ENCODE results near the gene ARHGAP26.

ARHGAP26 gene

GRCh38 chr5:142785206-142785605 is 15.0 kb downstream of the ARHGAP26 start:
- DNase-seq, result no peak

- no peak for DNase-seq
Observed at GRCh38 chr5:142789206-142789605, 19.0 kb downstream of the ARHGAP26 start.

- no peak for DNase-seq
Observed at GRCh38 chr5:142792012-142792864, 22.1 kb downstream of the ARHGAP26 start.

DNA sequence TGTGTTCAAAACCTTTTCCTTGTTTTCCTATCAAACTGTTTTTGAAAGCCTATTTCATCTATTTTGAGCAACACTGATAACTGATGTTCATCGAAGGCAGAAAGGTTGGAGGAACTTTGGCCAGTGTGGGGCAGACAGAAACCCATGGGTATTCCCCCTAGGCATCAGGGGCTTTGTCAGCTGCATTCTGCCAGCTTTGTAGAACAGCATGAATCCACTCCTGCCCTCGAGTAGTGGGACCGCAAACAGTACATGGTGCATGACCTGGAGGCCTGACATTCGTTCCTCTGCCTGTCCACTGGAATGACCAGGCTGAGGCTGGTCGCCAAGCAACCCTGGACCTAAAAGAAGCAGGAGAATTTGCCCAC is 22.7 kb downstream of the ARHGAP26 start:
- no peak for DNase-seq

DNA sequence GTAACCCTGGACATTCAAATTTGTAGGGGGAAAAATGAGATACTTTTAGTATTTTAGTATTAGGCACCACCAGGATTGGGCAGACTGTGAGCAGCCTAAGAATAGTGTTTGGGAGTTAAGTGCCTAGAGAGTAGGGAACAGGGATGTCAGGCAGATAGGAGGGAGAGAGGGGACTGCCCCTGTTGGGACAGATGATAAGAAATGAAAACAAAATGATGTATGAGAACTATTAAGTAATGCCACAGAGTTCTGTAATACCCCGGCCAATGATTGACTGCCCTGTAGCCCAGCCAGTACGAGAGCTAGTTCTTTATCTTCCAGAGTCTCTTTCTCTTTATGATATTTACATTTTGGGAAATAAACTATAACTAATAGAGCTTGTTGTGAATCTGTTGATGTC is 24.4 kb downstream of the ARHGAP26 start:
- DNase-seq, result no peak

DNA sequence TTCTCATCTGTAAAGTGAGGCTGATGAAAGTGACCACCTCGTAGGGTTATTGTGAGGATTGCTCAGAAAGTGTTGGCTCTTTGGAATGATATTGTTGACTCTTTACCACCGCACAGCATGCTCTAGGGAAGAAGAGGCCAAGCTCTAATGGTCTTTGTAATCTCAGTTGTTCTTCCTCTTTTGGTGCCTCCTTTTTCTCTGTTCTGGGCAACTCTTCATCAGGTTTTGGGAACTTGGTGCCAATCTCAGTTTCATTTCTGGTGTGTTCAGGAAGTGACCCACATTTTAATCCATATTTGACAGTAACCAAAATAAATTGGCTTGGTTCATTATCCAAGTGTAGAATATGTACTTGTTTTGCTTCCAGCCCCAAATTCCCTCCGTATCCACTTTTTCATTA is 25.1 kb downstream of the ARHGAP26 start:
- no peak for DNase-seq

GRCh38 chr5:142796492-142797109 is 26.4 kb downstream of the ARHGAP26 start:
- no peak for DNase-seq

DNA sequence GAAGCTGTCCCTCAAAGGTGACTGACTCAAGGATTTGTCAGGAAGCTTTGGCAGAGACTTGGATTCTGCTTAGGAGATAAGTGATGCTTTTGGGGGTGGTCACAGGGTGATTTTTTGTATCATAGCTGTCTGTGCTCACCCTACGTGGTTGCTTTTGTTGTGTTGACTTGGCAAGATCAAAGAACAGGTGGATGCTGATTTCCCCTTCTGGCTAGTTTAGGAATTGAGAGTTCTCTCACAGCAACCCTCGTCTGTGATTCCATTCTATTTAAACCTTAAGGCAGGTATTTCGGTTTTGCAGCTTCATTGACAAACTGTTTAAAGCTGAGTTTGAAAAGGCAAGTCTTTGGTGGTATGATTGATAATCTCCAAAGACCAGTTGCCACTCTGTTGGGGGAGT is 27.2 kb downstream of the ARHGAP26 start:
- no peak for DNase-seq

GRCh38 chr5:142798099-142798770 is 28.1 kb downstream of the ARHGAP26 start:
- no peak for DNase-seq

DNA sequence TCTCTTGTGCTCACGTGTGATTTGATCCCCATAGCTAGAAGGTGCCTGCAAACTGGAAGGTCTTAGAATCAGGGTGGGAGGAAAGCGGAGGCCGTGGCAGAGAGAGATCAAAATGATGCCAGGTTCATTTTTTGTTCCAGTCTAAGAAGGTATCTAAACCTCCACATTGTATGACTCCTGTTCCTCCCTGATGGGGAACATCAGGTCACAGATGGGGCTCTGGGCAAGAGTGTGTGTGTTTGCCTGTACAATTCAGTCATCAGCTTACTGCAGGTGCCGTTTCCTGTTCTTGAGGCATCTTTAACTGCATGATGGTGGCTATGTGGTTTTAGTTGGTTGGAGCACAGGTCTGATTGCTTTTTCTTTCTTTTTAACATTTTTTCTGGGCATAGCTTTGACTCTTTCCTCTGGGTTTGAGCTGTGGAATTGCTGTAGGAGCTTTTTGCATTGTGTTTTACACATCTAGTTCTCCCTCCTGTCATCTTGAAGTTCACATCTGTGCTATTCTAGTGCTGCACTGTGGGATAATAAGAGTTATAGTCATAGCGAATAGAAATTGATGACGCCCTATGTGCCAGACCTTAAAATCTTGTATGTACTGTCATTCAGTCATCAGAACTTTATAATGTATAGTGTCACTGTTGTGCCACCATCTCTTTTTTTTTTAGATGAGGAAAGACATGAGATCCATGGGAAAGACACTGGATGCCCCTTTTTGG is 30.8 kb downstream of the ARHGAP26 start:
- no peak for DNase-seq

- DNase-seq, result no peak
Observed at GRCh38 chr5:142801495-142801871, 31.3 kb downstream of the ARHGAP26 start.

GRCh38 chr5:142803428-142804125 is 33.4 kb downstream of the ARHGAP26 start:
- no peak for DNase-seq

DNA sequence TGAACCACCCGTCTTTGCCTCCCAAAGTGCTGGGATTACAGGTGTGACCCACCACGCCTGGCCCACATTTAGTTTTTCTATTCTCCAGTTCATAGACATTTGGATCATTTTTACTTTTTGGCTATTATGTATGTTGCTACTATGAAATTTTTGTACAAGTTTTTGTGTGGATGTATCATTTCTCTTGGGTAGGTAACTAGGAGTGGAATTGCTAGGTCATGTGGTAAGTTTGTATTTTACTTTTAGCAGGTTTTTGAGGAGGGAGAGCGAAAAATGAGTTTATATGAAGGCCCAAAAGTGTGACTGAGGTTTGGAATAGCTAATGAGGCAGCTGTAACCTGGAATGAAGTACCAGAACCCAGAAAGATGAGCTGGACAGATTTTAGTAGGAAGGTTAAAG is 35.2 kb downstream of the ARHGAP26 start:
- DNase-seq, result no peak

- DNase-seq, result no peak
Observed at GRCh38 chr5:142806841-142807267, 36.7 kb downstream of the ARHGAP26 start.

- DNase-seq, result no peak
Observed at GRCh38 chr5:142807372-142807911, 37.3 kb downstream of the ARHGAP26 start.

- DNase-seq, result no peak
Observed at GRCh38 chr5:142808878-142809598, 38.9 kb downstream of the ARHGAP26 start.

DNA sequence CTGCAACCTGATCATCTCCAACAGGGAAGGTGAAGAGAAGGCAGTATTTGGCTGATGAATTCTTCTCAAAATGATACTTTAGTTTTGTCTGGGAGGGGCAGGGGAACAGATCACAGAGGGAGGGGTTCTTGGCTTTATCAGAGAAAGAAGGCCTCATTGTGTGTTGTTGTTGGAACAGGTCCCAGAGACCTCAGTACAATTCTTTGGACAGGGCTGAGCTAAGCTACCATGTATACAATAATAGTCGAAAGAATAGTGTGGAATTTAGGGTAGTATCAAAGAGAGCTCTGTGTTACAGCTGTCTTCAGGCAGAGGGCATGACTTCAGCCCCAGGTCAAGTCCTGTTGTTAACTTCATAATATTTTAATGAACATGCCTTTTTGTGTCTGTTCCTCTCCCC is 39.9 kb downstream of the ARHGAP26 start:
- DNase-seq, result no peak

- no peak for DNase-seq
Observed at GRCh38 chr5:142810743-142811290, 40.6 kb downstream of the ARHGAP26 start.

DNA sequence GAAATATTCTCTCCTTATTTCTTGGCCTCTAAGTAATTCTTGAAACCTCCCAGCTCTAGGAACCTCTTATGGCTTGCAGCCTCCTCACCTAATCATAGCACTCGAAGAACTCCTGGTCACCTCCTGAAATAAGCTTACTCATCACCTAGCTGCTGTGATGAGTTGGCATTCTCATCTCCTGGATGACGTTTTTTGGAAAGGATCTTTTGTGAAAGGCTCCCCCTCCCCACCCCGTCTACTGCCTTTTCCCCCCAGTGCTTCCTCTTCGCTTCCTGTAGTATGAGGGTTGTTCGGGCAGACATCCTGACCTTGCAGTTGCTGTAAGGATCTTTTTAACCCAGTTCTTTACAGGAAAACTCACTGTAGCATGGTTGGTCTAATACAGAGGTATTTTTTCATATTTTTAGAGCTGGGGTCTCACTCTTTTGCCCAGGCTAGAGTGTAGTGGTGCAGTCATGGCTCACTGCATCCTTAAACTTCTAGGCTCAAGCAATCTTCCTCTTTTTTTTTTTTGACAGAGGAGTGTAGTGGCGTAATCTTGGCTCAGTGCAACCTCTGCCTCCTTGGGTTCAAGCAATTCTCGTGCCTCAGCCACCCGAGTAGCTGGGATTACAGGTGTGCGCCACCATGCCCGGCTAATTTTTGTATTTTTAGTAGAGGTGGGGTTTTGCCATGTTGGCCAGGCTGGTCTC is 41.8 kb downstream of the ARHGAP26 start:
- DNase-seq, result no peak

- DNase-seq, result no peak
Observed at GRCh38 chr5:142813220-142813619, 43.0 kb downstream of the ARHGAP26 start.

- DNase-seq, result no peak
Observed at GRCh38 chr5:142814122-142814521, 43.9 kb downstream of the ARHGAP26 start.
